Ectodermal cell (in vitro differentiated cells): ENCODE data around the gene MBNL1.
"Not testable (repeated sequence)": the region's sequence is repeated elsewhere in the genome, so short reads cannot be mapped to it uniquely, and the experiment has no call there.

ENCODE experiments used
- H3K27ac ChIP-seq: 2 replicates; pipeline ENCODE4 v1.7.0; 2013; ENCODE audit warnings: mild to moderate bottlenecking, low read depth, low read length; ENCODE audit not compliant: insufficient read depth, poor library complexity, severe bottlenecking
- H3K27me3 ChIP-seq: 2 replicates; pipeline ENCODE4 v1.7.0; 2013; ENCODE audit warnings: mild to moderate bottlenecking, low read length; ENCODE audit not compliant: insufficient read depth, control insufficient read depth, poor library complexity, severe bottlenecking
- H3K36me3 ChIP-seq: one replicate; pipeline ENCODE4 v1.7.0; 2013; ENCODE audit warnings: low read length; ENCODE audit not compliant: control insufficient read depth, insufficient read depth
- H3K4me1 ChIP-seq: one replicate; pipeline ENCODE4 v1.7.0; 2013; ENCODE audit warnings: low read length; ENCODE audit not compliant: control insufficient read depth, insufficient read depth
- H3K4me3 ChIP-seq: 2 replicates; pipeline ENCODE4 v1.7.0; 2013; ENCODE audit warnings: low read depth, low read length, control low read depth; ENCODE audit not compliant: insufficient read depth
- H3K9me3 ChIP-seq: 2 replicates; pipeline ENCODE4 v1.7.0; 2013; ENCODE audit warnings: mild to moderate bottlenecking, low read length, moderate library complexity; ENCODE audit not compliant: control insufficient read depth
- WGBS, 2 experiments: methylation state at CpG; one replicate each; pipeline ENCODE4 v1.1.7; 2013; ENCODE audit warnings: missing lambda C conversion rate in 2 of 2; 5-methylcytosine and 5-hydroxymethylcytosine counted together

MBNL1 gene

DNA sequence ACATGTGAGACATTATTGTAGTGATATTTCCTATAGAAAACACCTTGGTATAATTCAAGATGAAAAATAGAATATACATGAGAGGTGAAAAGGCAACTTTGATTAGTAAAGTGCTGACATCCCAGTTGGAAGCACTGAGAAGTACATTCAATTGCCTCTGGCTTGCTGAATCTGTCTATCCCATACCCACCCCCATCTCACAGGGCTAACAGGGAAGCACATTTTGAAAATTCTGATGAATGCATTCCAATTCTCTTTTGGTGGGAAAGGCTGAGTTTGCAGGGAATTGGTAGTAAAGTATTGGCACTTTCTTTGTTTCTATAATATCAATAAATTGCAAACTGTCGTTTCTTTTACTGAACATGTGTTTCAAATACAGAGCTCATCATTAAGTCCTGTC, 122.9 kb downstream of the MBNL1 start:
- no peaks in the 10 kb centered on the region for H3K27me3 ChIP-seq
- peaks cover 14% of the 10 kb centered on the region for H3K4me1 ChIP-seq
- no peaks in the 10 kb centered on the region for H3K36me3 ChIP-seq
- H3K4me3 ChIP-seq, result no peak overlapping the region
- H3K9me3 ChIP-seq, result no peaks in the 10 kb centered on the region
- H3K27ac ChIP-seq, result no peak overlapping the region
- no CpG with 5 or more reads among the region's 1 CpG for WGBS, 2 experiments

DNA sequence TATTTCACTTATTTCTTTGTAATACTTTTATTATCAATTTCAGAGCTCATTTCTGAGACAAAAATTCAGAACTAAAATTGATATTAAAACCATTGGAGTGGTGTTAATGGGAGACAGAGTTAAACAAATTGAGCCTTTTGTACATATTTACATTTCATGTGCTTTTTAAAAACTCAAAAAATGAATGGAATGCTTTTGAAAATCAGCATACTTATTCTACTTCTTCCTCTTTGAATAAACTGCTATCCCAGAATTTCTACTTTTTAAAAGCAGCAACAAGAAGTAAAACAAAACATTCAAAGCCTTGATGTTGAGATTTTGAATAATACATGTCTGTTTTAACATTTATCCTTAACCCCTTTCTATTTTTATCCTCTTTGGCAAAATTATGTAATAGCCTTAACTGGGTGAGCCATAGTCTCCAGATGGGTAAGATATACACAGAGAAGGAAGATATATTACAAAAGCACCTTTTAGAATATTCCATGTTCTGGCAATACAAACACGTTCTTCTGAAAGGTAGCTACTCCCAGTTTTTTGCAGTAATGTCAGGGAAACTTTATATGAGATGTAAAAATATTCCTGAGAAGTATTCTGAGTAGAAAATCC, 123.6 kb downstream of the MBNL1 start:
- Histone ChIP-seq H3K9me3 (no peaks in the 10 kb centered on the region), H3K4me1 (peaks cover 14% of the 10 kb centered on the region), H3K27ac (no peak overlapping the region), H3K36me3 (no peaks in the 10 kb centered on the region), H3K27me3 (no peaks in the 10 kb centered on the region), H3K4me3 (no peak overlapping the region)
- WGBS, 2 experiments, result 85 to 92% methylated on average over 1 of the region's 1 CpG

DNA sequence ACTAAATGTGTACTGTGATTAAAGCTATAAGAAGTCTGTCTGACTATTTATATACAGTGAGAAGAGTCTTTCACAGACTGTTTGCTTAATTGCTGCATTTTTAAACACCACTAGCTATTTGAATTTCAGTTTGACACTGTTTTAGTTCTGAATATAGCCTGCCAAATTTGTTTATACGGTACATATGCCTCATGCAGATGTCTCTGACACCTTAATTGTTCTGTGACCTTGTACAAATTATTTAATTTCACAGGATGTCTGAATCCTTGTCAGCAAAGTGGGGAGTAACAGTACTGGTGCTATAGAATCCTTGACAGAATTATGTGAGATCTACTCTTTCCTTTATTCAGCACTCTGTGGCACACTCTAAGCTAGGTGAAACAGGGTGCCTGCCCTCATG, 125.5 kb downstream of the MBNL1 start:
- H3K27me3 ChIP-seq, result no peaks in the 10 kb centered on the region
- WGBS, 2 experiments, result 100% methylated on average over 1 of the region's 1 CpG
- no peaks in the 10 kb centered on the region for H3K9me3 ChIP-seq
- peaks cover 14% of the 10 kb centered on the region for H3K4me1 ChIP-seq
- H3K4me3 ChIP-seq, result no peak overlapping the region
- no peaks in the 10 kb centered on the region for H3K36me3 ChIP-seq
- H3K27ac ChIP-seq, result no peak overlapping the region

DNA sequence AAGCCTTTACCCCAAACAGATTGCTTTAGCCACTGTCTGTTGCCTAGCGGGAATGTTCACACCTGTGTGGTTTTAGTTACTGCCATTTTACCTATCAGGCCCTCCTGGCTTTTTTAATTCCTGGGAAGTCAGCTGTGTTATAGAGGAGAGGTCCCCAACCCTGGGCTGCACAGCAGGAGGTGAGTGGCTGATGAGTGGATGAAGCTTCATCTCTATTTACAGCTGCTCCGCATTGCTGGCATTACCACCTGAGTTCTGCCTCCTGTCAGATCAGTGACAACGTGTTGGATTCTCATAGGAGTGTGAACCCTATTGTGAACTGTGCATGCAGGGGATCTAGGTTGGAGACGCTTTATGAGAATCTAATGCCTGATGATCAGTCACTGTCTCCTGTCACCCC, 127.0 kb downstream of the MBNL1 start:
- Histone ChIP-seq H3K27me3 (no peaks in the 10 kb centered on the region), H3K4me1 (peaks cover 10% of the 10 kb centered on the region), H3K4me3 (no peak overlapping the region), H3K36me3 (no peaks in the 10 kb centered on the region), H3K27ac (no peak overlapping the region), H3K9me3 (no peaks in the 10 kb centered on the region)
- 86 to 93% methylated on average over 4 of the region's 4 CpGs for WGBS, 2 experiments

DNA sequence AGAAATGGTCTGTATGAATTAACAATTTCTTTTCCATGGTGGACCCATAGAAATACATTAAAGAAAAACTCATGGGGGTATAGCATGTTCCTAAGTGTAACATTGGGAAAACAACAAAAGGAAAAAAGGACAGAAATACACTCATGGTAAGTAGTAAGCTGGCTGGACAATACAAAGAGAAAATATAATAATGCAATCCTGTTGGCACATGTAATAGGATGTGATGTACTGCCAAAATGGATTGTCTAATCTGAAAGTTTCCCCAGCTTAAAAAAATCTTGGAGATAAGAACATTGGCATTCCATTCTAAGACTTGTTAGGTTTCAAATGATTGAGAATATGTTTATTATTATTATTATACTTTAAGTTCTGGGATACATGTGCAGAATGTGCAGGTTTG, 128.1 kb downstream of the MBNL1 start:
- Histone ChIP-seq H3K4me3 (no peak overlapping the region), H3K27ac (no peak overlapping the region), H3K4me1 (peaks cover 4% of the 10 kb centered on the region), H3K36me3 (no peaks in the 10 kb centered on the region), H3K9me3 (no peaks in the 10 kb centered on the region), H3K27me3 (no peaks in the 10 kb centered on the region)

DNA sequence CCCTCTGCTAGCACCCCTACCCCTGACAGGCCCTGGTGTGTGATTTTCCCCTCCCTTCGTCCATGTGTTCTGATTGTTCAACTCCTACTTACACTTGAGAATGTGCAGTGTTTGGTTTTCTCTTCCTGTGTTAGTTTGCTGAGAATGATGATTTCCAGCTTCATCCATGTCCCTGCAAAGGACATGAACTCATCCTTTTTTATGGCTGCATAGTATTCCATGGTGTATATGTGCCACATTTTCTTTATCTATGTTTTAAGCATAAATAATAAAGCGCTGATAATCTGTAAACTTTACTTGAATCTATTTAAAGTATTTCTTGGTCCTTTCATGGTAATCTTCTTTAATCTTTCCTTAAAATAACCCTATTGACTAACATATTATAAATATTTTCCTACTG, 128.6 kb downstream of the MBNL1 start:
- 78 to 100% methylated on average over 1 of the region's 2 CpGs for WGBS, 2 experiments
- not testable (repeated sequence) for H3K36me3 ChIP-seq, H3K4me3 ChIP-seq, H3K27ac ChIP-seq, H3K4me1 ChIP-seq, H3K27me3 ChIP-seq, H3K9me3 ChIP-seq

DNA sequence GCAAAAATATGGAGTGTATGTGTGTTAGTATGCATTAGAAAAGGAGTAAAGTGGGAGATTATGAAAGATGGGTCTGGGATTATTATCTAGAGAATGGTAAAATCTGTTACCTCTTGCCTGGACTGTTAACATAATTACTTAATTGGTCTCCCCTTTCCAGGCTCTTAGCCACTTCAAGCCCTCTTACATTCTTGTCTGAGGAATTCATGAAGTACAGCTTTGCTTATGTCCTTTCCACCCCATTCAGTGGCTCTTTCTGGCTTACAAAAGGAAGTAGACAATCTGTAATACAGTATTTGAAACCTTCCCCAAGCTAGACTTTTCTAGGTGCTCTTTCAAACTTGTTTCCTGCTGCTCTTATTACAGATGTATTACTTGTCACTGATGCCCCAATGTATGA, 129.8 kb downstream of the MBNL1 start:
- no peaks in the 10 kb centered on the region for H3K4me1 ChIP-seq
- no peak overlapping the region for H3K27ac ChIP-seq
- no peaks in the 10 kb centered on the region for H3K27me3 ChIP-seq
- no peaks in the 10 kb centered on the region for H3K36me3 ChIP-seq
- H3K9me3 ChIP-seq, result no peaks in the 10 kb centered on the region
- no peak overlapping the region for H3K4me3 ChIP-seq

DNA sequence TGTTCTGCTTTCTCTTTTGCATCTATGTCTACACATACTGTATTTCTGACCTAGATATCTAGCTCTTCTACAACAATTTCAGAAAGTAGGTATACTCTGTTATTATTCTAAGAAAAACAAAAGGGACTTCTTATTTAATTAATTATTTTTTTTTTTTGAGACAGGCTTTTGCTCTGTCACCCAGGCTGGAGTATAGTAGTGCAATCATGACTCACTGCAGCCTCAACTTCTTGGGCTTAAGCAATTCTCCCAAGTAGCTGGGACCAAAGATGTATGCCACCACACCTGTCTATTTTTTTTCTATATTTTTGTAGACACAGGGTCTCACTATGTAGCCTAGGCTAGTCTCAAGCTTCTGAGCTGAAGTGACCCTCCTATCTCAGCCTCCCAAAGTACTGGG, 130.6 kb downstream of the MBNL1 start:
- Histone ChIP-seq H3K4me1 (no peaks in the 10 kb centered on the region), H3K9me3 (no peaks in the 10 kb centered on the region), H3K27ac (no peak overlapping the region), H3K36me3 (no peaks in the 10 kb centered on the region), H3K27me3 (no peaks in the 10 kb centered on the region), H3K4me3 (no peak overlapping the region)

DNA sequence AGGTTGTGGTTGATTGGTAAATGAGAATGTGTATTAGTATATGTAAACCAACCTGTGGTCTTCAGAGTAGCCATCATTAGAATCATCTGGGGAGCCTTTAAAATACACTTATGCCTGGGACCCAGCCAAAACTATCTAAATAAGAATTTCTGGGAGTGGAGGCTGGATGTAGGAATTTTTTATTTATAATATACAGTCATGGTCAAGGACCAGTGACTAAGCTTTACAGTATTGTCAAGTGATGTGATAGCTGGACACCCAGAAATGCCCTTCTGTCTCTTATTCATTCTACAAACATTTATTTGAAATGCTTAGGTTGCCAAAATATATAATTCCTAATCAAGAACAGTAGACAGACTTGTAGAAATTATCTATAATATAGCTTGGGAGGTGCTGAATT, 132.2 kb downstream of the MBNL1 start:
- no peaks in the 10 kb centered on the region for H3K9me3 ChIP-seq
- H3K36me3 ChIP-seq, result no peaks in the 10 kb centered on the region
- H3K27ac ChIP-seq, result no peak overlapping the region
- no peaks in the 10 kb centered on the region for H3K27me3 ChIP-seq
- H3K4me1 ChIP-seq, result no peaks in the 10 kb centered on the region
- no peak overlapping the region for H3K4me3 ChIP-seq

DNA sequence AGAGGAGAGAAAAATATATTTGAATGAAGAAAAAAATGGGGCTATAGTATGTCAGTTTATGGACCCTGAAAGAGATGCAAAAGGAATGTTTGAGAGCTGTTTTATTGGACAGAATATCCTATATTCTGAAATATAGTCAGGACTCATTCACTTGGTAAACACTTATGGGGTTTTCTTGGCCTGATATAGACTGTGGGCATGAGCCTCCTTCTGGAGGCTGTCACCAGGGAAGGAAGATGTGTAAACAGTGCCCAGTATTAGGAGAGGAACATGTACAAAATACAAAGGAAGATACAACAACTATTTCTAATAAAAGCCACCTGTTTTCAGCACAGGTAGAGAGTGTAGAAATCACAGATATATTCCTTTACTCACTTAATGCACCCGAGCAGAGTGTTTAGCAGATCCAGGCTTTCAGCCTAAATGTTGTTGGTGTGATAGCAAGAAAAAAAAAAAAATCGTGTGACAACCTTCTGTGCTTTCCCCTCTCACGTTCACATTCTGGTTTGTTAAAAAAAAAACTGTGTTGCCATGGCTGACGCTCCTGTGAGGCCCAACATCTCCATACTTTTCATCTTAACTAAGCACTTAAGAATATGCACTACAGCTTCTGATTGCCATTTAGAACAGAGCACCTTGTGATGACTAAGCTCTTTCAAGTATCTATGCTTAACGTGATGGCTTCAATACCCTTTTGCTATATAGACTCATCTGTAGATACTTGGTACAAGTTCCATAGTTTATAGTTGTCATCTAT, 134.1 kb downstream of the MBNL1 start:
- 57 to 58% methylated on average over 4 to 5 of the region's 5 CpGs for WGBS, 2 experiments
- Histone ChIP-seq H3K27ac (no peak overlapping the region), H3K27me3 (no peaks in the 10 kb centered on the region), H3K4me3 (no peak overlapping the region), H3K9me3 (no peaks in the 10 kb centered on the region), H3K36me3 (no peaks in the 10 kb centered on the region), H3K4me1 (no peaks in the 10 kb centered on the region)

DNA sequence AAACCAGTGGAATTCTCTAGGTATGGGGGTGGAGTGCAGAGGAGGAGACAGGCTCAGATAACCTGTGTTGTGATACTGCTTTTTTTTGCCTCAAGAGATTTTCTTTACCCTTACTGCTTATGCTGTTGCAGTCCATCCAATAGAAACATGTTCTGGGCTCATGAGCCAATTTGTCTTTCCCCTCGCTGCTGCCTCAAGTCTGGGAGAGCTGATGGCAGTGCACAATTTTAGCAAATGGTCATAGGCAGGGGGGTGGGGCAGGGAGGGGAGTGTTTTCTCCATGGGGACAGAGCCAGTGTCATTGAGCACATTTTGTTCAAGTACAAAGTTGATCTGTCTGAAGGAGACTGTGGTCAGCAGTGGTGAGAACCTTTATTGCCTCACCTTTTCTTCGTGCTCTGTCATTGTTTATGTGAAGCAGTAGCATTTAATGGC, 134.9 kb downstream of the MBNL1 start:
- H3K36me3 ChIP-seq, result no peaks in the 10 kb centered on the region
- no peaks in the 10 kb centered on the region for H3K4me1 ChIP-seq
- no peak overlapping the region for H3K27ac ChIP-seq
- WGBS, 2 experiments, result 80 to 86% methylated on average over 2 of the region's 2 CpGs
- H3K27me3 ChIP-seq, result no peaks in the 10 kb centered on the region
- no peak overlapping the region for H3K4me3 ChIP-seq
- no peaks in the 10 kb centered on the region for H3K9me3 ChIP-seq
